Testis (tissue), 5 donors: ENCODE results near the gene VWA5B1. TPM values are rescaled to one million over a fixed set of nuclear protein-coding genes. Genes with fewer than 3 reads are reported as not detected.

ENCODE experiments used
- DNase-seq: peaks from one replicate; pipeline ENCODE4 v3.0.0-alpha.2; 2019
- H3K27ac ChIP-seq, 2 donors: fragments of 200-600 bp; sonication (generic); one replicate each; pipeline ENCODE4 v1.5.1; 2019
- H3K27me3 ChIP-seq: fragments of 200-600 bp; sonication (generic); one replicate; pipeline ENCODE4 v1.5.1; 2019
- H3K36me3 ChIP-seq: fragments of 200-600 bp; sonication (generic); one replicate; pipeline ENCODE4 v1.5.1; 2017; ENCODE audit warnings: low read depth; ENCODE audit errors: missing control alignments
- H3K4me1 ChIP-seq: fragments of 200-600 bp; sonication (generic); one replicate; pipeline ENCODE4 v1.5.1; 2019
- H3K4me3 ChIP-seq, 2 donors: fragments of 200-600 bp; sonication (generic); one replicate each; pipeline ENCODE4 v1.5.1; 2017 to 2019
- H3K9me3 ChIP-seq: fragments of 200-600 bp; sonication (generic); one replicate; pipeline ENCODE4 v1.5.1; 2017
- POLR2A ChIP-seq: fragments of 450-650 bp; IDR thresholded peaks from one replicate; pipeline ENCODE4 v1.6.1; 2017; ENCODE audit warnings: antibody characterized with exemption, mild to moderate bottlenecking, moderate library complexity
- WGBS, 2 donors: methylation state at CpG; one replicate each; pipeline ENCODE4 v1.1.5; 2018; 5-methylcytosine and 5-hydroxymethylcytosine counted together
- intact Hi-C: fragments of 100-400 bp; cut with DNase I; formaldehyde crosslinking; loops from one replicate; pipeline ENCODE4 v1.15.1; 2023; ENCODE audit warnings: low total_unique reads
- long read RNA-seq, 2 donors: transcript quantifications; one replicate each; lab custom pipeline, GENCODE V29; 2026
- polyA plus RNA-seq: library from polyadenylated mRNA; stranded (reverse); fragments of 350-450 nt; fragmentation: Illumina TruSeq; extraction: RNeasy Lipid Tissue Mini Kit (QIAGEN cat#74804); gene quantifications from one replicate; pipeline ENCODE4 v1.2.3, GENCODE V29; 2014; ENCODE audit warnings: low read depth, low replicate concordance; ENCODE audit not compliant: insufficient read depth
- total RNA-seq, 2 donors: library from RNA; depleted of rRNA; stranded (reverse); fragments of >200 nt; gene quantifications; one replicate each; pipeline ENCODE4 v1.2.3, GENCODE V29; 2016
- TF ChIP-seq, protein P1 (sequence below), 3 experiments: fragments of 450-650 bp in 2 of 3; fragments of 200-600 bp in 1 of 3; sonication (generic) in 1 of 3; IDR thresholded peaks; one replicate each; pipeline ENCODE4 v1.5.1; 2016 to 2019; ENCODE audit warnings: antibody characterized with exemption in 3 of 3, mild to moderate bottlenecking in 2 of 3, moderate library complexity in 1 of 3

The VWA5B1 gene, protein sequence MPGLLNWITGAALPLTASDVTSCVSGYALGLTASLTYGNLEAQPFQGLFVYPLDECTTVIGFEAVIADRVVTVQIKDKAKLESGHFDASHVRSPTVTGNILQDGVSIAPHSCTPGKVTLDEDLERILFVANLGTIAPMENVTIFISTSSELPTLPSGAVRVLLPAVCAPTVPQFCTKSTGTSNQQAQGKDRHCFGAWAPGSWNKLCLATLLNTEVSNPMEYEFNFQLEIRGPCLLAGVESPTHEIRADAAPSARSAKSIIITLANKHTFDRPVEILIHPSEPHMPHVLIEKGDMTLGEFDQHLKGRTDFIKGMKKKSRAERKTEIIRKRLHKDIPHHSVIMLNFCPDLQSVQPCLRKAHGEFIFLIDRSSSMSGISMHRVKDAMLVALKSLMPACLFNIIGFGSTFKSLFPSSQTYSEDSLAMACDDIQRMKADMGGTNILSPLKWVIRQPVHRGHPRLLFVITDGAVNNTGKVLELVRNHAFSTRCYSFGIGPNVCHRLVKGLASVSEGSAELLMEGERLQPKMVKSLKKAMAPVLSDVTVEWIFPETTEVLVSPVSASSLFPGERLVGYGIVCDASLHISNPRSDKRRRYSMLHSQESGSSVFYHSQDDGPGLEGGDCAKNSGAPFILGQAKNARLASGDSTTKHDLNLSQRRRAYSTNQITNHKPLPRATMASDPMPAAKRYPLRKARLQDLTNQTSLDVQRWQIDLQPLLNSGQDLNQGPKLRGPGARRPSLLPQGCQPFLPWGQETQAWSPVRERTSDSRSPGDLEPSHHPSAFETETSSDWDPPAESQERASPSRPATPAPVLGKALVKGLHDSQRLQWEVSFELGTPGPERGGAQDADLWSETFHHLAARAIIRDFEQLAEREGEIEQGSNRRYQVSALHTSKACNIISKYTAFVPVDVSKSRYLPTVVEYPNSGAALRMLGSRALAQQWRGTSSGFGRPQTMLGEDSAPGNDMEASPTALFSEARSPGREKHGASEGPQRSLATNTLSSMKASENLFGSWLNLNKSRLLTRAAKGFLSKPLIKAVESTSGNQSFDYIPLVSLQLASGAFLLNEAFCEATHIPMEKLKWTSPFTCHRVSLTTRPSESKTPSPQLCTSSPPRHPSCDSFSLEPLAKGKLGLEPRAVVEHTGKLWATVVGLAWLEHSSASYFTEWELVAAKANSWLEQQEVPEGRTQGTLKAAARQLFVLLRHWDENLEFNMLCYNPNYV
- total RNA-seq: 10 to 100 TPM; 13.1 to 23.0 TPM
- polyA plus RNA-seq: 16.2 TPM
- long read RNA-seq, donor 1: 0 reads
- long read RNA-seq, donor 2: 0 reads

DNA sequence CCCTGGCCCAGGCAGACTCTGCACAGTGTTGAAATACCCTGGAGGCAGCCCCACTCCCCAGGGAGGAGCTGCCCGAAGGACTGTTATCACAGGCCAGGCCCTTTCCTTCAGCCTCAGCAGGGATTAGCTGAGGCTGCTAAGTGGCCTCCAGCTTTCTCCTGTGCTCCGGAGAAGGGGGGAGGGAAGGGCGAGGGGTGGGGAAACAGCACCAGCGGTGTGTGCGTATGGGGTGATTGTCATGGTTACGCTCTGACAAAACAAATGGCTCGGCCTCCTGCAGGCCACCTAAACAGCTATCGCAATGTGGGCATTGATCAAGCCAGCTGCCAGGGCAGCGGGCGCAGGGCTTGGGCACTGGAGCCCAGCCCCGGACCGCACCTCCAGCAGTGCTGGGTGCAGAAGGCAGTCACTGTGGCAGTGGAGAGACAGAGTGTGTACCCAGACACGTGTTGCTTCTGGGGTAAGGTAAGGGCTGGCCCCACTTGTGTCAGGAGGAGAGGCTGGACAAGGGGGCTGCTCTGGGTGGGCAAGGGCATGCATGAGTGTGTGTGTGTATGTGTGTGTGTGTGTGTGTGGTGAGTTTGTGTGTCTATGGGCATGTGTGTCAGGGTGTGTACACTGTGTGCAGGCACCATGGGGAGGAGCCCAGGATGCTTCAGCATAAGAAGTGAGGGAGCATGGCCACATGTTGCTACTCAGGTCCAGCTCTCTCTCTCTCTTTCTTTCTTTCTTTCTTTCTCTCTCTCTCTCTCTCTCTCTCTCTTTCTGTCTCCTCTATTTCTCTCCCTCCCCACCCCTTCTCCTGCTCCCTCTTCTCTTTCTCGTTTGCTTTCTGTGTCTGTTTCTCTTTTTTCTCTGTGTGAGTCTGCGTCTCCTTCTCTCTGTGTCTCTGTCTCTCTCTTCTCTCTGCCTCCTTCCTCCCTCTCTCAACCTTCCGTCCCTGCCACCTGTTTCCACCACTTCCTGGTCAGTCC is at the start of gene VWA5B1:
Gene VWA5B1, plus strand, starts transcription at position 252 of the 974 bp plus-strand sequence. CDS start 19,727 bp downstream, outside the sequence.
- DNase-seq: no peak
- WGBS, 2 donors: 52 to 62% methylated on average over 14 to 16 of the region's 16 CpGs
- Histone ChIP-seq H3K36me3 (no peaks in the 10 kb centered on the region), H3K4me3 (peak within 1 kb of the TSS in 1 of 2 donors; percentile 20), H3K9me3 (no peaks in the 10 kb centered on the region), H3K27me3 (no peaks in the 10 kb centered on the region), H3K4me1 (peaks cover 3% of the 10 kb centered on the region), H3K27ac (no peak within 1 kb of the TSS)
- intact Hi-C loops: no loop called here
- TF ChIP-seq, protein P1, sequence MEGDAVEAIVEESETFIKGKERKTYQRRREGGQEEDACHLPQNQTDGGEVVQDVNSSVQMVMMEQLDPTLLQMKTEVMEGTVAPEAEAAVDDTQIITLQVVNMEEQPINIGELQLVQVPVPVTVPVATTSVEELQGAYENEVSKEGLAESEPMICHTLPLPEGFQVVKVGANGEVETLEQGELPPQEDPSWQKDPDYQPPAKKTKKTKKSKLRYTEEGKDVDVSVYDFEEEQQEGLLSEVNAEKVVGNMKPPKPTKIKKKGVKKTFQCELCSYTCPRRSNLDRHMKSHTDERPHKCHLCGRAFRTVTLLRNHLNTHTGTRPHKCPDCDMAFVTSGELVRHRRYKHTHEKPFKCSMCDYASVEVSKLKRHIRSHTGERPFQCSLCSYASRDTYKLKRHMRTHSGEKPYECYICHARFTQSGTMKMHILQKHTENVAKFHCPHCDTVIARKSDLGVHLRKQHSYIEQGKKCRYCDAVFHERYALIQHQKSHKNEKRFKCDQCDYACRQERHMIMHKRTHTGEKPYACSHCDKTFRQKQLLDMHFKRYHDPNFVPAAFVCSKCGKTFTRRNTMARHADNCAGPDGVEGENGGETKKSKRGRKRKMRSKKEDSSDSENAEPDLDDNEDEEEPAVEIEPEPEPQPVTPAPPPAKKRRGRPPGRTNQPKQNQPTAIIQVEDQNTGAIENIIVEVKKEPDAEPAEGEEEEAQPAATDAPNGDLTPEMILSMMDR (IDR thresholded peaks at IDR 0.05): no peak
- TF ChIP-seq POLR2A: no peak

DNA sequence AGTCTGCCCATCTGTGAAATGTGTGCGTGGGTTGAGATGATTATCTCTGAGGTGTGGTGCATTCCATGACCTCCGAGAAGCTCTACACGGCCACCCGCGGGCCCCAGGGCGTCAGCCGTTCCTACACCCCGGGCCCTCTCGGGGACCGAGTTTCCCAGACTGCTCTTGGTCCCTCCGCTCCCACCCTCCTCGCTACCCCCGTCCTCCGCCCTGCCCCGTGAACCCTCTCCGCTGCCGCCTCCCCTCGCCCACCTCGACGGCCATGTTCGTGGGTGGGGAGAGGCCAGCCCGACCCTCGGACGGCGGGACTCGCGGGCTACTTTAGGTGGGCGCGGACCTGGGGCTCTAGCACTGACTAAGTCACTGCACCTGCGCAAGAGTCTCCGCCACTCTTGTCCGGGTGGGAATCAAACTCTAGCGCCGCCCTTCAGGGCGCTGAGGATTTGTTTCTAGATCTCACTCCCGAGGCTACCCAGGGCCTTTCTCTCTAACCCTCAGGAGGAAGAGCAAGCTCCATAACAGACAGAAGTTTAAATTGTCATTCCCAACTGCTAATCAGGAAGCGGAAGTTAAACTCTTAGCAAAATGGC is 47.7 kb upstream of the VWA5B1 start:
- TF ChIP-seq, protein P1 (IDR thresholded peaks at IDR 0.05): no peak
- TF ChIP-seq POLR2A: no peak
- no peaks in the 10 kb centered on the region for H3K4me1 ChIP-seq
- peak overlapping the region; percentile 37 to 57 for H3K4me3 ChIP-seq
- no peak overlapping the region for H3K27ac ChIP-seq
- H3K9me3 ChIP-seq: no peaks in the 10 kb centered on the region
- no peaks in the 10 kb centered on the region for H3K27me3 ChIP-seq
- DNase-seq: peak; percentile 54
- intact Hi-C loops: no loop called here
- WGBS, 2 donors: 38 to 75% methylated on average over 2 to 36 of the region's 37 CpGs
- no peaks in the 10 kb centered on the region for H3K36me3 ChIP-seq

DNA sequence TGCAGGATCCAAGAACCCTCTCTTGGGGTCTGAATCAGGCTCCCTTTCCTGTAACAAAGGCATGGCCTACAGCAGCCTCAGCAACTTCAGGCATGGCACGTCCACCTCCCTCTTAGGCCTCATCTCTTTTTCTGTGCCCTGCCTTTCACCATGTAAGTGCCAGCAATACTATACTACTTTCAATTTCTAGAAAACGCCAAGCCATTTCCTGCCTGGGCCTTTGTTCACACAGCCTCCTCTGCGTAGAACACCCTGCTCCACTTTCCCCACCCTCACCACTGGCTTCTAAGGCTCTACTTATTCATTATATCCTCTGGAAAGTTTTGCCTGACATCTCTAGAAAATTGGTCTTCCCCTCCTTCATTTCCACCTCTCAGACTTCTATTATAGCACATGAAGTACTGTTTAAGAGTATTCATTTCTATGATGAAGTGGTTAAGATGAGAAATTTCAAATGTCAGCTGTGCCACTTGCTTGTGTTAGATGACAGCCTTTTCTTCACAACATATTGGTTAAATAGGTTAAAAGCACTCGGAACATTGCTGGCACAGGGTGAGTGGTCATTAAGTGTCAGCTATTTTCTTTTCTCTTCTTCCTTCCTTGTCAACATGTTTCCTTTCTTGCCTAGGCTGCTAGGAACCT is 41.6 kb upstream of the VWA5B1 start:
- Histone ChIP-seq H3K36me3 (no peaks in the 10 kb centered on the region), H3K27ac (no peak overlapping the region), H3K4me1 (peaks cover 6% of the 10 kb centered on the region), H3K9me3 (no peaks in the 10 kb centered on the region), H3K4me3 (no peak overlapping the region), H3K27me3 (no peaks in the 10 kb centered on the region)
- TF ChIP-seq POLR2A: no peak
- TF ChIP-seq, protein P1 (IDR thresholded peaks at IDR 0.05): no peak
- no peak for DNase-seq
- 83 to 89% methylated on average over 4 of the region's 4 CpGs for WGBS, 2 donors
- intact Hi-C loops: no loop called here
